Non-pigmented ciliary epithelial cell (primary cell): ENCODE data around the gene USF2.

ENCODE experiments used
- DNase-seq: peaks from one replicate; pipeline ENCODE4 v3.0.0-alpha.2; 2010; ENCODE audit warnings: low read depth

The USF2 gene

GRCh38 chr19:35241417-35241816, 27.3 kb upstream of the USF2 start:
- DNase-seq: no peak

- DNase-seq: no peak
Observed at GRCh38 chr19:35246466-35247092, 22.2 kb upstream of the USF2 start.

- no peak for DNase-seq
Observed at GRCh38 chr19:35247526-35248309, 21.0 kb upstream of the USF2 start.

- no peak for DNase-seq
Observed at GRCh38 chr19:35248310-35249145, 20.2 kb upstream of the USF2 start, which contains the start of gene LSR. Gene LSR, plus strand, starts transcription at chr19:35249002. Its CDS starts 21 bp downstream, at chr19:35249023.

GRCh38 chr19:35249146-35249847, 19.5 kb upstream of the USF2 start:
- no peak for DNase-seq

GRCh38 chr19:35249848-35250711, 18.7 kb upstream of the USF2 start:
- no peak for DNase-seq

- no peak for DNase-seq
Observed at GRCh38 chr19:35251456-35251855, 17.3 kb upstream of the USF2 start.

- DNase-seq: no peak
Observed at GRCh38 chr19:35253316-35254286, 15.2 kb upstream of the USF2 start.

- no peak for DNase-seq
Observed at GRCh38 chr19:35254341-35255297, 14.1 kb upstream of the USF2 start.

GRCh38 chr19:35256566-35256965, 12.2 kb upstream of the USF2 start:
- no peak for DNase-seq

- no peak for DNase-seq
Observed at GRCh38 chr19:35257113-35257461, 11.7 kb upstream of the USF2 start.

- DNase-seq: no peak
Observed at GRCh38 chr19:35260694-35261304, 8.0 kb upstream of the USF2 start.

- no peak for DNase-seq
Observed at GRCh38 chr19:35261356-35262100, 7.2 kb upstream of the USF2 start.

- no peak for DNase-seq
Observed at GRCh38 chr19:35262101-35262761, 6.5 kb upstream of the USF2 start.

- DNase-seq: no peak
Observed at GRCh38 chr19:35264268-35265125, 4.3 kb upstream of the USF2 start.
